GM23338 (cell line): Measurements from ENCODE around the gene SOAT2. TPM values are rescaled to one million over a fixed set of nuclear protein-coding genes. Genes with fewer than 3 reads are reported as not detected.

Experiments
- ATAC-seq: fragments of 200-7000 bp; cut with Tn5 transposase; 3 replicates; pipeline ENCODE4 v1.9.1; 2020
- DNase-seq: peaks from one replicate; pipeline ENCODE4 v3.0.0-alpha.2; 2015; ENCODE audit warnings: low spot score
- H2AFZ ChIP-seq: fragments of 200-600 bp; sonication (generic); 2 replicates; pipeline ENCODE4 v1.8.0; 2016; ENCODE audit warnings: antibody characterized with exemption, mild to moderate bottlenecking, moderate library complexity
- H3F3A ChIP-seq: fragments of 200-600 bp; sonication (generic); replicated peaks from 2 replicates; pipeline ENCODE4 v1.8.0; 2017; ENCODE audit warnings: antibody characterized with exemption, mixed run types, low read depth
- H3K27ac ChIP-seq: fragments of 200-600 bp; sonication (generic); 2 replicates; pipeline ENCODE4 v1.6.1; 2016; ENCODE audit warnings: low read depth
- H3K27me3 ChIP-seq: fragments of 200-600 bp; sonication (generic); 2 replicates; pipeline ENCODE4 v1.8.0; 2016; ENCODE audit warnings: mild to moderate bottlenecking, mixed run types, moderate library complexity; ENCODE audit not compliant: insufficient read depth
- H3K36me3 ChIP-seq: fragments of 200-600 bp; sonication (generic); 2 replicates; pipeline ENCODE4 v1.8.0; 2016; ENCODE audit warnings: mild to moderate bottlenecking; ENCODE audit not compliant: insufficient read depth
- H3K4me1 ChIP-seq: fragments of 200-600 bp; sonication (generic); 2 replicates; pipeline ENCODE4 v1.8.0; 2016; ENCODE audit warnings: mild to moderate bottlenecking, moderate library complexity; ENCODE audit not compliant: insufficient read depth
- H3K4me2 ChIP-seq: fragments of 200-600 bp; sonication (generic); 2 replicates; pipeline ENCODE4 v1.7.1; 2017; ENCODE audit warnings: mixed run types
- H3K4me3 ChIP-seq: fragments of 200-600 bp; sonication (generic); 2 replicates; pipeline ENCODE4 v1.6.1; 2016; ENCODE audit warnings: mixed run types
- H3K79me2 ChIP-seq: fragments of 200-600 bp; sonication (generic); replicated peaks from 2 replicates; pipeline ENCODE4 v1.8.0; 2017; ENCODE audit warnings: mild to moderate bottlenecking; ENCODE audit not compliant: insufficient read depth
- H3K9me2 ChIP-seq: fragments of 200-600 bp; sonication (generic); 2 replicates; pipeline ENCODE4 v1.8.0; 2017; ENCODE audit not compliant: insufficient read depth
- H4K20me1 ChIP-seq: fragments of 200-600 bp; sonication (generic); replicated peaks from 2 replicates; pipeline ENCODE4 v1.8.0; 2017; ENCODE audit warnings: mild to moderate bottlenecking; ENCODE audit not compliant: insufficient read depth
- H3K27ac Mint-ChIP-seq: 2 replicates; pipeline ENCODE4 v1.8.0; 2020; ENCODE audit warnings: inconsistent platforms, mild to moderate bottlenecking, moderate library complexity, mixed read lengths
- H3K27me3 Mint-ChIP-seq: 3 replicates; pipeline ENCODE4 v1.8.0; 2022; ENCODE audit warnings: low read depth, mild to moderate bottlenecking, moderate library complexity, mixed read lengths, inconsistent platforms; ENCODE audit not compliant: insufficient read depth, poor library complexity
- H3K36me3 Mint-ChIP-seq: 3 replicates; pipeline ENCODE4 v1.8.0; 2021; ENCODE audit warnings: low read depth, mild to moderate bottlenecking, inconsistent platforms, moderate library complexity, mixed read lengths
- H3K4me1 Mint-ChIP-seq: 3 replicates; pipeline ENCODE4 v1.8.0; 2020; ENCODE audit warnings: mild to moderate bottlenecking, inconsistent platforms, mixed read lengths
- H3K4me3 Mint-ChIP-seq: 3 replicates; pipeline ENCODE4 v1.8.0; 2021; ENCODE audit warnings: moderate library complexity, mild to moderate bottlenecking, inconsistent platforms, mixed read lengths
- H3K9me3 Mint-ChIP-seq: 3 replicates; pipeline ENCODE4 v1.8.0; 2020; ENCODE audit warnings: moderate library complexity, mild to moderate bottlenecking, inconsistent platforms, mixed read lengths
- ETS1 ChIP-seq: IDR thresholded peaks from 2 replicates; pipeline ENCODE4 v1.6.1; 2016; ENCODE audit warnings: antibody characterized with exemption
- EZH2 ChIP-seq: fragments of 200-600 bp; sonication (generic); IDR thresholded peaks from one replicate; pipeline ENCODE4 v1.8.0; 2017; ENCODE audit warnings: antibody characterized with exemption, mild to moderate bottlenecking, low read depth; ENCODE audit not compliant: unreplicated experiment
- NANOG ChIP-seq: IDR thresholded peaks from 2 replicates; pipeline ENCODE4 v1.6.1; 2016; ENCODE audit warnings: antibody characterized with exemption, borderline replicate concordance
- ZNF331 ChIP-seq: fragments of 250-450 bp; sonication (Bioruptor Pico); IDR thresholded peaks from 2 replicates; pipeline ENCODE4 v1.5.0; 2020; ENCODE audit warnings: low read depth, mild to moderate bottlenecking, moderate library complexity
- ZNF462 ChIP-seq: fragments of 250-450 bp; sonication (Bioruptor Pico); IDR thresholded peaks from 2 replicates; pipeline ENCODE4 v1.5.0; 2020; ENCODE audit warnings: mild to moderate bottlenecking, moderate library complexity
- polyA plus RNA-seq: library from polyadenylated mRNA; unstranded; fragments of >200 nt; fragmentation: Nextera tagmentation; extraction: Ambion mirVana; gene quantifications from 2 replicates; pipeline ENCODE4 v1.2.1, GENCODE V29; 2016
- total RNA-seq: library from RNA; depleted of rRNA; stranded (reverse); fragments of >200 nt; shearing (Covaris generic); gene quantifications from 2 replicates; pipeline ENCODE4 v1.2.3, GENCODE V29; 2014
- TF ChIP-seq, protein P1 (sequence below), 2 experiments: fragments of 200-600 bp in 1 of 2; sonication (generic) in 1 of 2; conservative IDR thresholded peaks; 2 replicates each; pipeline versions ENCODE4 v1.5.1 to v1.6.1; 2016 to 2017; ENCODE audit warnings: antibody characterized with exemption in 2 of 2, low read depth in 2 of 2, mild to moderate bottlenecking in 2 of 2, moderate library complexity in 1 of 2

The SOAT2 gene
- total and polyA plus RNA-seq, 2 experiments from 2014 or later = not detected

- no peak for TF ChIP-seq ZNF462 (CRISPR knock-in tag)
- no peak for TF ChIP-seq ZNF331
- no peak for TF ChIP-seq EZH2
- no peak for TF ChIP-seq NANOG
These were observed 4.8 kb upstream of the SOAT2 start (continued) for GRCh38 chr12:53098354-53098981.

DNA sequence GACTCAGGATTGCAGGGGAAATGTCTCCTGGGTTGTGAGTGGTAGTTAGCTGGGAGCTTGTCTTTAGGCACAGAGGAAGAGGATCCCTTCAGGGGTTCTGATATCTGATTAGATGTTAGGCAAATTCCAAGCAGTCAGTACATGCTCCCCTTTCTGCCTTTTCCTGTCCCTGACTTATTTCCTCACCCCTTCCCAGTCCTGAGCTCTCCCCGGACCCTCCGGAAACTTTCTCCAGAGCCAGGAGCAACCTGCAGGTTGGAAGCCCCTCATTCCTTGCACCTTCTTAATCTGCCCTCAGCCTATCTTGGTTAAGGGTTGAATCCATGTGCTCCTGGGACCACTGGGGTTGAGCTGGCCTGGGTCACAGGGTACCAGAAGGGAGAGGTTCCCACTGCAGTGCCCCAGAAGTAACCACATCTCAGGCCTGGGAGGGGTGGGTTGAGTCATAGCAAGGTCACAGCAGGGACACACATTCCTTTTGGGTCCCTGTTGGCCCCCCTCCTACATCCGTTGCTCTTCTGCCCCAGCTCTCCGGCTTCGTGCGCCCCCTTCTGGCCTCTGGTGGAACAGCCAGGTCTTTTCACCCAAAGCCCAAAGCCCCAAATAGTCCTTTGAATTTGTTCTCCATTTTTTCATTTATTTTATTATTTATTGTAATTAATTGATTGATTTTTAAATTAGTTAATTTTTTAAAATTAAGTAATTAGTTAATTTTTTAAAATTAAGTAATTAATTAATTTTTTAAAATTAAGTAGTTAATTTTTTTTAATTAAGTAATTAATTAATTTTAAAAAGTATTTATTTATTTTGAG, 4.0 kb upstream of the SOAT2 start:
- peak overlapping the region; percentile 89 for H3K4me3 Mint-ChIP-seq
- DNase-seq = peak; percentile 90
- H2AFZ ChIP-seq = peak overlapping the region; percentile 95
- no peak overlapping the region for H3K27ac ChIP-seq
- H3K4me3 ChIP-seq = peak overlapping the region; percentile 96
- H3K4me1 ChIP-seq = peaks cover 21% of the 10 kb centered on the region
- H3K27me3 Mint-ChIP-seq = peaks cover 32% of the 10 kb centered on the region
- peaks cover 20% of the 10 kb centered on the region for H3F3A ChIP-seq
- peaks cover 26% of the 10 kb centered on the region for H3K27me3 ChIP-seq
- H3K4me2 ChIP-seq = peak overlapping the region; percentile 100
- ATAC-seq = peak; percentile 25
- no peaks in the 10 kb centered on the region for H3K9me3 Mint-ChIP-seq
- no peaks in the 10 kb centered on the region for H3K9me2 ChIP-seq
- H3K27ac Mint-ChIP-seq = no peak overlapping the region
- H3K4me1 Mint-ChIP-seq = peaks cover 34% of the 10 kb centered on the region
- H3K36me3 Mint-ChIP-seq = no peaks in the 10 kb centered on the region; the same call in 2 of the 3 replicates
- no peak for TF ChIP-seq ETS1
- TF ChIP-seq, protein P1, sequence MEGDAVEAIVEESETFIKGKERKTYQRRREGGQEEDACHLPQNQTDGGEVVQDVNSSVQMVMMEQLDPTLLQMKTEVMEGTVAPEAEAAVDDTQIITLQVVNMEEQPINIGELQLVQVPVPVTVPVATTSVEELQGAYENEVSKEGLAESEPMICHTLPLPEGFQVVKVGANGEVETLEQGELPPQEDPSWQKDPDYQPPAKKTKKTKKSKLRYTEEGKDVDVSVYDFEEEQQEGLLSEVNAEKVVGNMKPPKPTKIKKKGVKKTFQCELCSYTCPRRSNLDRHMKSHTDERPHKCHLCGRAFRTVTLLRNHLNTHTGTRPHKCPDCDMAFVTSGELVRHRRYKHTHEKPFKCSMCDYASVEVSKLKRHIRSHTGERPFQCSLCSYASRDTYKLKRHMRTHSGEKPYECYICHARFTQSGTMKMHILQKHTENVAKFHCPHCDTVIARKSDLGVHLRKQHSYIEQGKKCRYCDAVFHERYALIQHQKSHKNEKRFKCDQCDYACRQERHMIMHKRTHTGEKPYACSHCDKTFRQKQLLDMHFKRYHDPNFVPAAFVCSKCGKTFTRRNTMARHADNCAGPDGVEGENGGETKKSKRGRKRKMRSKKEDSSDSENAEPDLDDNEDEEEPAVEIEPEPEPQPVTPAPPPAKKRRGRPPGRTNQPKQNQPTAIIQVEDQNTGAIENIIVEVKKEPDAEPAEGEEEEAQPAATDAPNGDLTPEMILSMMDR (conservative IDR thresholded peaks at IDR 0.05; ENCODE audit: low read depth in 2 of 2) = peak; percentile 93 to 95
- H3K79me2 ChIP-seq = no peaks in the 10 kb centered on the region
- H3K36me3 ChIP-seq = no peaks in the 10 kb centered on the region
- H4K20me1 ChIP-seq = no peaks in the 10 kb centered on the region
